ENCODE measurements around the gene CNOT3. TPM values are rescaled to one million over a fixed set of nuclear protein-coding genes. Genes with fewer than 3 reads are reported as not detected.

The CNOT3 gene
- total and polyA plus RNA-seq, 2 experiments from 2014 or later = 39.7 to 47.0 TPM

DNA sequence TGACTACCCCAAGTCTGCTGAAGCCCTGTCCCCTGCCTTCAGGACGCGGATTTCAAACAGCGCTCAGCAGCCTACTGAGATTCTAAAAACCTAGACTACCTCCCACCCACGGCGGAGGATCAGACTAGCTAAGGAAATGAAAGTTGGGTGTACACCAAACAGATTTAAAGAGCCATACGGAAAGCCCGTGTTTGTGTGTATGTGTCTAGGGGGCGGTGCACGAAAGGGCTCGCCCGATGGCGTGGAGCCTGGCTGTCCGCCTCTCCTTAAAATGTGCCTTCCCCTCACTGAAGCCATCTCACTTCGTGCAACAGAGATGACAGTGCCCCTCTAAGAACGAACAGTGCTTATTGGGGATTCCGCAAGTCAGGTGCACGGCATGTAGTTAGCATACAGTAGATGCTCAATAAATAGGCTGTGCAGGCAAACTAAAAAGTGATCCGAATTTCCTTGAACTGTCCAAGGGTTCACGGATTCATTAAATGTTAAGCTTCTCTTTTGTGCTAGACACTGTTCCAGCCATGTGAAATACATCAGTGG, 21.3 kb downstream of the CNOT3 start:
- ATAC-seq = no peak
- Histone ChIP-seq H3K27ac (ENCODE audit: low read depth) (peak overlapping the region; percentile 27; the same call in 1 of the 2 replicates), H3K4me1 (ENCODE audit: insufficient read depth) (peaks cover 8% of the 10 kb centered on the region; the same call in 1 of the 2 replicates), H3K4me2 (peak overlapping the region; percentile 88), H3K79me2 (replicated peaks; ENCODE audit: insufficient read depth) (peaks cover 9% of the 10 kb centered on the region; the same call in 1 of the 2 replicates), H3K9me2 (ENCODE audit: insufficient read depth) (no peaks in the 10 kb centered on the region), H3F3A (replicated peaks; ENCODE audit: low read depth) (peaks cover 35% of the 10 kb centered on the region), H3K27me3 (ENCODE audit: insufficient read depth) (peaks cover 7% of the 10 kb centered on the region; the same call in 1 of the 2 replicates), H4K20me1 (replicated peaks; ENCODE audit: insufficient read depth) (peaks cover 12% of the 10 kb centered on the region; the same call in 1 of the 2 replicates), H3K4me3 (peak overlapping the region; percentile 56), H3K36me3 (ENCODE audit: insufficient read depth) (peaks cover 14% of the 10 kb centered on the region; the same call in 1 of the 2 replicates), H2AFZ (no peak overlapping the region)
- peaks cover 30% of the 10 kb centered on the region for H3K4me1 Mint-ChIP-seq
- TF ChIP-seq STAT1 (IDR thresholded peaks at IDR 0.05; ENCODE audit: unreplicated experiment) = no peak
- no peak for TF ChIP-seq EZH2phosphoT487 (IDR thresholded peaks at IDR 0.05; ENCODE audit: unreplicated experiment)
- TF ChIP-seq, protein P1, sequence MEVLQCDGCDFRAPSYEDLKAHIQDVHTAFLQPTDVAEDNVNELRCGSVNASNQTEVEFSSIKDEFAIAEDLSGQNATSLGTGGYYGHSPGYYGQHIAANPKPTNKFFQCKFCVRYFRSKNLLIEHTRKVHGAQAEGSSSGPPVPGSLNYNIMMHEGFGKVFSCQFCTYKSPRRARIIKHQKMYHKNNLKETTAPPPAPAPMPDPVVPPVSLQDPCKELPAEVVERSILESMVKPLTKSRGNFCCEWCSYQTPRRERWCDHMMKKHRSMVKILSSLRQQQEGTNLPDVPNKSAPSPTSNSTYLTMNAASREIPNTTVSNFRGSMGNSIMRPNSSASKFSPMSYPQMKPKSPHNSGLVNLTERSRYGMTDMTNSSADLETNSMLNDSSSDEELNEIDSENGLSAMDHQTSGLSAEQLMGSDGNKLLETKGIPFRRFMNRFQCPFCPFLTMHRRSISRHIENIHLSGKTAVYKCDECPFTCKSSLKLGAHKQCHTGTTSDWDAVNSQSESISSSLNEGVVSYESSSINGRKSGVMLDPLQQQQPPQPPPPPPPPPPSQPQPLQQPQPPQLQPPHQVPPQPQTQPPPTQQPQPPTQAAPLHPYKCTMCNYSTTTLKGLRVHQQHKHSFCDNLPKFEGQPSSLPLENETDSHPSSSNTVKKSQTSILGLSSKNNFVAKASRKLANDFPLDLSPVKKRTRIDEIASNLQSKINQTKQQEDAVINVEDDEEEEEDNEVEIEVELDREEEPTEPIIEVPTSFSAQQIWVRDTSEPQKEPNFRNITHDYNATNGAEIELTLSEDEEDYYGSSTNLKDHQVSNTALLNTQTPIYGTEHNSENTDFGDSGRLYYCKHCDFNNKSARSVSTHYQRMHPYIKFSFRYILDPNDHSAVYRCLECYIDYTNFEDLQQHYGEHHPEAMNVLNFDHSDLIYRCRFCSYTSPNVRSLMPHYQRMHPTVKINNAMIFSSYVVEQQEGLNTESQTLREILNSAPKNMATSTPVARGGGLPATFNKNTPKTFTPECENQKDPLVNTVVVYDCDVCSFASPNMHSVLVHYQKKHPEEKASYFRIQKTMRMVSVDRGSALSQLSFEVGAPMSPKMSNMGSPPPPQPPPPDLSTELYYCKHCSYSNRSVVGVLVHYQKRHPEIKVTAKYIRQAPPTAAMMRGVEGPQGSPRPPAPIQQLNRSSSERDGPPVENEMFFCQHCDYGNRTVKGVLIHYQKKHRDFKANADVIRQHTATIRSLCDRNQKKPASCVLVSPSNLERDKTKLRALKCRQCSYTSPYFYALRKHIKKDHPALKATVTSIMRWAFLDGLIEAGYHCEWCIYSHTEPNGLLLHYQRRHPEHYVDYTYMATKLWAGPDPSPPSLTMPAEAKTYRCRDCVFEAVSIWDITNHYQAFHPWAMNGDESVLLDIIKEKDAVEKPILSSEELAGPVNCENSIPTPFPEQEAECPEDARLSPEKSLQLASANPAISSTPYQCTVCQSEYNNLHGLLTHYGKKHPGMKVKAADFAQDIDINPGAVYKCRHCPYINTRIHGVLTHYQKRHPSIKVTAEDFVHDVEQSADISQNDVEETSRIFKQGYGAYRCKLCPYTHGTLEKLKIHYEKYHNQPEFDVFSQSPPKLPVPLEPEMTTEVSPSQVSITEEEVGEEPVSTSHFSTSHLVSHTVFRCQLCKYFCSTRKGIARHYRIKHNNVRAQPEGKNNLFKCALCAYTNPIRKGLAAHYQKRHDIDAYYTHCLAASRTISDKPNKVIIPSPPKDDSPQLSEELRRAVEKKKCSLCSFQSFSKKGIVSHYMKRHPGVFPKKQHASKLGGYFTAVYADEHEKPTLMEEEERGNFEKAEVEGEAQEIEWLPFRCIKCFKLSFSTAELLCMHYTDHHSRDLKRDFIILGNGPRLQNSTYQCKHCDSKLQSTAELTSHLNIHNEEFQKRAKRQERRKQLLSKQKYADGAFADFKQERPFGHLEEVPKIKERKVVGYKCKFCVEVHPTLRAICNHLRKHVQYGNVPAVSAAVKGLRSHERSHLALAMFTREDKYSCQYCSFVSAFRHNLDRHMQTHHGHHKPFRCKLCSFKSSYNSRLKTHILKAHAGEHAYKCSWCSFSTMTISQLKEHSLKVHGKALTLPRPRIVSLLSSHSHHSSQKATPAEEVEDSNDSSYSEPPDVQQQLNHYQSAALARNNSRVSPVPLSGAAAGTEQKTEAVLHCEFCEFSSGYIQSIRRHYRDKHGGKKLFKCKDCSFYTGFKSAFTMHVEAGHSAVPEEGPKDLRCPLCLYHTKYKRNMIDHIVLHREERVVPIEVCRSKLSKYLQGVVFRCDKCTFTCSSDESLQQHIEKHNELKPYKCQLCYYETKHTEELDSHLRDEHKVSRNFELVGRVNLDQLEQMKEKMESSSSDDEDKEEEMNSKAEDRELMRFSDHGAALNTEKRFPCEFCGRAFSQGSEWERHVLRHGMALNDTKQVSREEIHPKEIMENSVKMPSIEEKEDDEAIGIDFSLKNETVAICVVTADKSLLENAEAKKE (CRISPR knock-in tag; IDR thresholded peaks at IDR 0.05) = no peak
- TF ChIP-seq NANOG (IDR thresholded peaks at IDR 0.05; ENCODE audit: borderline replicate concordance) = no peak
- no peak for TF ChIP-seq CREB1 (CRISPR knock-in tag; IDR thresholded peaks at IDR 0.05; ENCODE audit: low read depth)
- no peak for TF ChIP-seq ZNF114 (CRISPR knock-in tag; IDR thresholded peaks at IDR 0.05)
- TF ChIP-seq JUNB (IDR thresholded peaks at IDR 0.05; ENCODE audit: unreplicated experiment) = no peak
- TF ChIP-seq, protein P2, sequence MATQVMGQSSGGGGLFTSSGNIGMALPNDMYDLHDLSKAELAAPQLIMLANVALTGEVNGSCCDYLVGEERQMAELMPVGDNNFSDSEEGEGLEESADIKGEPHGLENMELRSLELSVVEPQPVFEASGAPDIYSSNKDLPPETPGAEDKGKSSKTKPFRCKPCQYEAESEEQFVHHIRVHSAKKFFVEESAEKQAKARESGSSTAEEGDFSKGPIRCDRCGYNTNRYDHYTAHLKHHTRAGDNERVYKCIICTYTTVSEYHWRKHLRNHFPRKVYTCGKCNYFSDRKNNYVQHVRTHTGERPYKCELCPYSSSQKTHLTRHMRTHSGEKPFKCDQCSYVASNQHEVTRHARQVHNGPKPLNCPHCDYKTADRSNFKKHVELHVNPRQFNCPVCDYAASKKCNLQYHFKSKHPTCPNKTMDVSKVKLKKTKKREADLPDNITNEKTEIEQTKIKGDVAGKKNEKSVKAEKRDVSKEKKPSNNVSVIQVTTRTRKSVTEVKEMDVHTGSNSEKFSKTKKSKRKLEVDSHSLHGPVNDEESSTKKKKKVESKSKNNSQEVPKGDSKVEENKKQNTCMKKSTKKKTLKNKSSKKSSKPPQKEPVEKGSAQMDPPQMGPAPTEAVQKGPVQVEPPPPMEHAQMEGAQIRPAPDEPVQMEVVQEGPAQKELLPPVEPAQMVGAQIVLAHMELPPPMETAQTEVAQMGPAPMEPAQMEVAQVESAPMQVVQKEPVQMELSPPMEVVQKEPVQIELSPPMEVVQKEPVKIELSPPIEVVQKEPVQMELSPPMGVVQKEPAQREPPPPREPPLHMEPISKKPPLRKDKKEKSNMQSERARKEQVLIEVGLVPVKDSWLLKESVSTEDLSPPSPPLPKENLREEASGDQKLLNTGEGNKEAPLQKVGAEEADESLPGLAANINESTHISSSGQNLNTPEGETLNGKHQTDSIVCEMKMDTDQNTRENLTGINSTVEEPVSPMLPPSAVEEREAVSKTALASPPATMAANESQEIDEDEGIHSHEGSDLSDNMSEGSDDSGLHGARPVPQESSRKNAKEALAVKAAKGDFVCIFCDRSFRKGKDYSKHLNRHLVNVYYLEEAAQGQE (IDR thresholded peaks at IDR 0.05; ENCODE audit: unreplicated experiment) = no peak
- peaks cover 2% of the 10 kb centered on the region; the same call in 2 of the 3 replicates for H3K9me3 Mint-ChIP-seq
- peaks cover 39% of the 10 kb centered on the region for H3K36me3 Mint-ChIP-seq (ENCODE audit: low read depth)
- H3K27me3 Mint-ChIP-seq (ENCODE audit: insufficient read depth, low read depth, poor library complexity) = peaks cover 35% of the 10 kb centered on the region
- peak overlapping the region; percentile 71 for H3K27ac Mint-ChIP-seq
- no peak for DNase-seq (ENCODE audit: low spot score)
- H3K4me3 Mint-ChIP-seq = peak overlapping the region; percentile 95
